T-cell (primary cell): ENCODE data around the gene CASK. TPM values are rescaled to one million over a fixed set of nuclear protein-coding genes. Genes with fewer than 3 reads are reported as not detected.
A peak's percentile ranks its signal among the peaks of the same experiment; 100 is the strongest.

Source experiments
- ATAC-seq, 4 experiments: fragments of 200-7000 bp in 3 of 4; fragments of 150-1000 bp in 1 of 4; cut with Tn5 transposase; replicated peaks in 1 of 4; 1 replicate in 3 of 4; 2 replicates in 1 of 4; pipeline ENCODE4 v1.10.0; 2021; ENCODE audit warnings: moderate library complexity in 3 of 4, mild to moderate bottlenecking in 2 of 4, moderate number of reproducible peaks in 1 of 4
- CTCF ChIA-PET, 2 donors: fragments of 300-600 bp; sonication (Branson Sonifier 250); formaldehyde crosslinking; loops; one replicate each; lab custom pipeline; 2022; ENCODE audit warnings: antibody characterized with exemption in 2 of 2; lab: Charles Lee
- POLR2A ChIA-PET, 2 donors: fragments of 300-600 bp; sonication (Branson Sonifier 250); formaldehyde crosslinking; loops; one replicate each; lab custom pipeline; 2022; ENCODE audit warnings: antibody characterized with exemption in 2 of 2; lab: Charles Lee
- DNase-seq, 35 experiments: peaks; one replicate each; pipeline versions ENCODE4 v3.0.0 to v3.0.0-alpha.2; 2013 to 2023
- H3K27ac ChIP-seq: one replicate; pipeline ENCODE4 v1.5.1; 2013; ENCODE audit warnings: low read length
- H3K27me3 ChIP-seq, 2 experiments: replicated peaks in 1 of 2; 1 replicate in 1 of 2; 2 replicates in 1 of 2; pipeline versions ENCODE4 v1.6.1 to v1.7.0; 2013; ENCODE audit warnings: low read length in 1 of 2, mixed read lengths in 1 of 2; ENCODE audit not compliant: control insufficient read depth in 2 of 2, insufficient read depth in 2 of 2; ENCODE audit errors: extremely low read depth in 1 of 2
- H3K36me3 ChIP-seq, 2 donors: 1 replicate in 1 of 2; 2 replicates in 1 of 2; pipeline versions ENCODE4 v1.6.1 to v1.7.0; 2013; ENCODE audit warnings: low read length in 1 of 2; ENCODE audit not compliant: control insufficient read depth in 2 of 2, insufficient read depth in 1 of 2; ENCODE audit errors: extremely low read depth in 1 of 2
- H3K4me1 ChIP-seq, 2 experiments: 1 replicate in 1 of 2; 2 replicates in 1 of 2; pipeline versions ENCODE4 v1.6.1 to v1.7.0; 2013; ENCODE audit warnings: low read length in 2 of 2, mixed read lengths in 1 of 2; ENCODE audit not compliant: insufficient read depth in 2 of 2, control insufficient read depth in 1 of 2; ENCODE audit errors: extremely low read depth in 1 of 2
- H3K4me3 ChIP-seq, 2 donors: 1 replicate in 1 of 2; 2 replicates in 1 of 2; pipeline versions ENCODE4 v1.5.1 to v1.7.0; 2013; ENCODE audit warnings: mild to moderate bottlenecking in 2 of 2, low read length in 1 of 2, moderate library complexity in 1 of 2; ENCODE audit not compliant: control insufficient read depth in 1 of 2; ENCODE audit errors: extremely low read depth in 1 of 2
- H3K9me3 ChIP-seq: 2 replicates; pipeline ENCODE4 v1.7.0; 2013
- H3K27ac Mint-ChIP-seq, 2 donors: one replicate each; pipeline ENCODE4 v1.8.0; 2020 to 2021; ENCODE audit warnings: mild to moderate bottlenecking in 2 of 2, mixed read lengths in 2 of 2
- H3K27me3 Mint-ChIP-seq, 2 donors: one replicate each; pipeline ENCODE4 v1.8.0; 2021 to 2022; ENCODE audit warnings: mixed read lengths in 2 of 2
- H3K36me3 Mint-ChIP-seq: one replicate; pipeline ENCODE4 v1.8.0; 2021; ENCODE audit warnings: mixed read lengths
- H3K4me1 Mint-ChIP-seq, 3 donors: one replicate each; pipeline ENCODE4 v1.8.0; 2020 to 2022; ENCODE audit warnings: mixed read lengths in 3 of 3, mild to moderate bottlenecking in 1 of 3
- H3K4me3 Mint-ChIP-seq, 3 donors: one replicate each; pipeline ENCODE4 v1.8.0; 2020 to 2022; ENCODE audit warnings: mild to moderate bottlenecking in 3 of 3, mixed read lengths in 3 of 3, moderate library complexity in 3 of 3
- H3K9me3 Mint-ChIP-seq, 3 donors: one replicate each; pipeline ENCODE4 v1.8.0; 2020 to 2022; ENCODE audit warnings: mixed read lengths in 3 of 3
- WGBS: methylation state at CpG from one replicate; pipeline ENCODE4 v1.1.5; 2013; ENCODE audit warnings: missing lambda C conversion rate; ENCODE audit not compliant: insufficient coverage; 5-methylcytosine and 5-hydroxymethylcytosine counted together
- total RNA-seq, 35 experiments: library from RNA in 6 of 35; stranded (reverse) in 6 of 35; fragments of 120-200 nt in 1 of 35; gene quantifications; one replicate each; pipeline versions ENCODE4 v1.2.1 to v1.2.4 and lab custom pipeline; 2013 to 2026

CASK gene
- total RNA-seq, 5 donors from 2014 or later (not counting 1 experiment from before 2014, with no cell fraction given), result 52.6 to 81.6 (median 67.5) TPM

GRCh38 chrX:41846714-41847113, 76.6 kb downstream of the CASK start:
- peaks cover 4 to 14% of the 10 kb centered on the region in 2 donors for H3K36me3 ChIP-seq
- ATAC-seq, result no peak
- no peak for DNase-seq
- peaks cover 29 to 37% (median 35%) of the 10 kb centered on the region in 3 donors for H3K9me3 Mint-ChIP-seq
- no peaks in the 10 kb centered on the region for H3K4me1 Mint-ChIP-seq
- peaks cover 0 to 10% of the 10 kb centered on the region in 2 donors for H3K27me3 Mint-ChIP-seq
- ChIA-PET POLR2A (no interaction called here), CTCF (no interaction called here)
- H3K4me3 Mint-ChIP-seq, result no peak overlapping the region
- peaks cover 64% of the 10 kb centered on the region for H3K36me3 Mint-ChIP-seq
- H3K9me3 ChIP-seq, result peaks cover 6% of the 10 kb centered on the region
- H3K4me1 ChIP-seq, result no peaks in the 10 kb centered on the region
- no peak overlapping the region for H3K4me3 ChIP-seq
- H3K27ac ChIP-seq, result no peak overlapping the region
- no peak overlapping the region for H3K27ac Mint-ChIP-seq
- WGBS, result no CpG with 5 or more reads among the region's 2 CpGs
- no peaks in the 10 kb centered on the region for H3K27me3 ChIP-seq

- no peaks in the 10 kb centered on the region for H3K4me1 ChIP-seq
- no peak overlapping the region for H3K27ac ChIP-seq
- H3K36me3 Mint-ChIP-seq, result peaks cover 32% of the 10 kb centered on the region
- H3K4me3 Mint-ChIP-seq, result no peak overlapping the region
- no peaks in the 10 kb centered on the region for H3K27me3 Mint-ChIP-seq
- no peak for DNase-seq
- ATAC-seq, result no peak
- no peak overlapping the region for H3K4me3 ChIP-seq
- peak overlapping the region in 1 of 2 donors; percentile 7 for H3K27ac Mint-ChIP-seq
- H3K4me1 Mint-ChIP-seq, result peaks cover 21 to 39% (median 30%) of the 10 kb centered on the region in 3 donors
- ChIA-PET CTCF (no interaction called here), POLR2A (interaction anchor here in 1 of 2 donors (1.0 kb wide), 1 partner anchor 1720 kb away, joined by 4 read pairs; no protein-coding TSS in a partner anchor)
- WGBS, result no CpG with 5 or more reads among the region's 6 CpGs
- no peaks in the 10 kb centered on the region for H3K27me3 ChIP-seq
- no peaks in the 10 kb centered on the region for H3K36me3 ChIP-seq
- peaks cover 0 to 5% (median 5%) of the 10 kb centered on the region in 3 donors for H3K9me3 Mint-ChIP-seq
- H3K9me3 ChIP-seq, result no peaks in the 10 kb centered on the region
Observed at GRCh38 chrX:41837270-41837944, 85.9 kb downstream of the CASK start.

GRCh38 chrX:41828826-41829225, 94.5 kb downstream of the CASK start:
- Mint-ChIP-seq H3K9me3 (no peaks in the 10 kb centered on the region), H3K27me3 (no peaks in the 10 kb centered on the region), H3K4me3 (no peak overlapping the region), H3K4me1 (peaks cover 21 to 37% (median 31%) of the 10 kb centered on the region in 3 donors), H3K36me3 (peaks cover 29% of the 10 kb centered on the region), H3K27ac (no peak overlapping the region)
- H3K27ac ChIP-seq, result no peak overlapping the region
- ChIA-PET CTCF (interaction anchor here in 1 of 2 donors (0.6 kb wide), 1 partner anchor 13 kb away, joined by 3 read pairs; no protein-coding TSS in a partner anchor), POLR2A (no interaction called here)
- H3K27me3 ChIP-seq, result no peaks in the 10 kb centered on the region
- DNase-seq, result no peak
- WGBS, result no CpG with 5 or more reads among the region's 1 CpG
- no peaks in the 10 kb centered on the region for H3K36me3 ChIP-seq
- H3K9me3 ChIP-seq, result no peaks in the 10 kb centered on the region
- no peaks in the 10 kb centered on the region for H3K4me1 ChIP-seq
- no peak for ATAC-seq
- H3K4me3 ChIP-seq, result no peak overlapping the region

GRCh38 chrX:41827886-41828285, 95.5 kb downstream of the CASK start:
- H3K4me1 ChIP-seq, result no peaks in the 10 kb centered on the region
- no peaks in the 10 kb centered on the region for H3K27me3 ChIP-seq
- H3K27ac ChIP-seq, result no peak overlapping the region
- ATAC-seq (no peak), DNase-seq (no peak)
- CTCF ChIA-PET, result no interaction called here
- Mint-ChIP-seq H3K27ac (no peak overlapping the region), H3K9me3 (peaks cover 0 to 7% (median 0%) of the 10 kb centered on the region in 3 donors), H3K4me1 (peaks cover 15 to 36% (median 30%) of the 10 kb centered on the region in 3 donors), H3K4me3 (no peak overlapping the region), H3K27me3 (no peaks in the 10 kb centered on the region), H3K36me3 (peaks cover 33% of the 10 kb centered on the region)
- no peaks in the 10 kb centered on the region for H3K36me3 ChIP-seq
- POLR2A ChIA-PET, result no interaction called here
- no peaks in the 10 kb centered on the region for H3K9me3 ChIP-seq
- no peak overlapping the region for H3K4me3 ChIP-seq

GRCh38 chrX:41825796-41826195, 97.6 kb downstream of the CASK start:
- ATAC-seq, result no peak
- Histone ChIP-seq H3K36me3 (no peaks in the 10 kb centered on the region), H3K27ac (no peak overlapping the region), H3K27me3 (no peaks in the 10 kb centered on the region), H3K4me1 (no peaks in the 10 kb centered on the region), H3K9me3 (no peaks in the 10 kb centered on the region), H3K4me3 (no peak overlapping the region)
- peaks cover 0 to 11% (median 0%) of the 10 kb centered on the region in 3 donors for H3K9me3 Mint-ChIP-seq
- H3K27ac Mint-ChIP-seq, result no peak overlapping the region
- no peaks in the 10 kb centered on the region for H3K27me3 Mint-ChIP-seq
- ChIA-PET CTCF (no interaction called here), POLR2A (no interaction called here)
- no CpG with 5 or more reads among the region's 2 CpGs for whole genome bisulfite sequencing
- no peak for DNase-seq
- peaks cover 28% of the 10 kb centered on the region for H3K36me3 Mint-ChIP-seq
- no peak overlapping the region for H3K4me3 Mint-ChIP-seq
- H3K4me1 Mint-ChIP-seq, result peaks cover under 1 to 26% (median 16%) of the 10 kb centered on the region in 3 donors

- Histone ChIP-seq H3K27ac (no peak overlapping the region), H3K9me3 (no peaks in the 10 kb centered on the region), H3K4me3 (no peak overlapping the region), H3K4me1 (no peaks in the 10 kb centered on the region), H3K27me3 (no peaks in the 10 kb centered on the region), H3K36me3 (no peaks in the 10 kb centered on the region)
- peaks cover 0 to 23% (median 13%) of the 10 kb centered on the region in 3 donors for H3K4me1 Mint-ChIP-seq
- H3K9me3 Mint-ChIP-seq, result peaks cover 0 to 11% (median 0%) of the 10 kb centered on the region in 3 donors
- H3K27ac Mint-ChIP-seq, result peak overlapping the region in 1 of 2 donors; percentile 13
- WGBS, result 100% methylated on average over 1 of the region's 3 CpGs
- POLR2A ChIA-PET, result no interaction called here
- ATAC-seq (no peak), DNase-seq (no peak)
- H3K4me3 Mint-ChIP-seq, result no peak overlapping the region
- peaks cover 27% of the 10 kb centered on the region for H3K36me3 Mint-ChIP-seq
- H3K27me3 Mint-ChIP-seq, result no peaks in the 10 kb centered on the region
- CTCF ChIA-PET, result no interaction called here
Observed at GRCh38 chrX:41824551-41824950, 98.8 kb downstream of the CASK start.
